NCI-H345 treated with DMSO at 0.1 percent for 48 hours (cell line): Measurements from ENCODE around the gene TRABD2A.
"Not testable (repeated sequence)": the region's sequence is repeated elsewhere in the genome, so short reads cannot be mapped to it uniquely, and the experiment has no call there.

ENCODE experiments used
- DNase-seq: peaks from one replicate; lab custom pipeline; 2025; ENCODE audit not compliant: unreplicated experiment; lab: John Stamatoyannopoulos, UW

The TRABD2A gene

GRCh38 chr2:84785950-84786349 lies 94.9 kb downstream of the TRABD2A start:
- no peak for DNase-seq

- DNase-seq = no peak
Observed at GRCh38 chr2:84782717-84783442, 98.0 kb downstream of the TRABD2A start.

DNA sequence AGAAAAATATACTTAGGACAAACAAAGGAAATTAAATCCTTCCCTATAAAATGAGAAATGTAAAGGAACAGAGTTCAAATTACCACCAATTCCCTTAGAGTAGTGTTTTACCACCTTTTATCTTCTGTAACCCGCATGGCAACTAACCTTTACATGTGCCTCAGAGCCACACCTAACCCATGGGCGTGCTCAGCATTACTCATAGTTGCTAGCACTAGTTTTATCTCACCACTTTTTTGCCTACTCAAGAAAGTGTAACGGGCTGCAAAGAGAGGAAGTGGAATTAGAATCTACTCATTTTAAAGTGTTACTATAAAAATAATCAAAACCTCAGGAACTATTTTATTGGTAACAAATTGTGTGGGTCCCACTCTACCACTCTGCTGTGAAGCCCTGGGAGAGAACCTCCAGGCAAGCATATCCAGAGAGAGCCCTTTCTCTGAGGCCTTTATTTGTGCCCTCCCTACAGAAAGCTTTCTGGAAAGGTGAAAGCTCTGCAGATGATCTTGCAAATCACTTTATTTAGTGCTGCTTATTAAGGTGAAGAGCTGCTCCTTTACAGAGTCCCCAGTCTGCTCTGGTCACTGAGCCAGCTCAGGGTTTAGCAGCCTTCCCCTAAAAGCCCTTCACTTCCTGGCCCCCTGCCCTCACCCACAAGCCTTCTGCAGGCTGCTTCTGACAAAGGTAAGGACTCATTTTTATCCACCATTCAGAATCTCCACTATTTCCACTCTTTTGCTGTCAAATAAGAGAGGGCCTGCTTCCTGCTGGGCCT lies 98.8 kb downstream of the TRABD2A start:
- no peak for DNase-seq

DNA sequence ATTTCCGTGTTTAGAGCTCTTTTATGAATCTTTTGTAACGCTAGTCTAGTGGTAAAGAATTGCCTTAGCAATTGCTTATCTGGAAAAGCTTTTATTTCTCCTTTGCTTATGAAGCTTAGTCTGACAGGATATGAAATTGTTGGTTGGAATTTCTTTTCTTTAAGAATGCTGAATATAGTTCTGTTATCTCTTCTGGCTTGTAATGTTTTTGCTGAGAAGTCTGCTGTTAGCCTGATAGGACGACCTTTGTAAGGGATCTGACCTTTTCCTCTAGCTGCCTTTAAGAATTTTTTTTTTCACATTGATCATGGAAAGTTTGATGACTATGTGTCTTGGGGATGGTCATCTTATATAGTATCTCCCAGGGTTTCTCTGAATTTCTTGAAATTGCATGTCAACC lies 101.1 kb downstream of the TRABD2A start:
- no peak for DNase-seq

- DNase-seq = no peak
Observed at GRCh38 chr2:84778911-84779690, 101.8 kb downstream of the TRABD2A start.

- no peak for DNase-seq
Observed at GRCh38 chr2:84776011-84776410, 104.9 kb downstream of the TRABD2A start.

DNA sequence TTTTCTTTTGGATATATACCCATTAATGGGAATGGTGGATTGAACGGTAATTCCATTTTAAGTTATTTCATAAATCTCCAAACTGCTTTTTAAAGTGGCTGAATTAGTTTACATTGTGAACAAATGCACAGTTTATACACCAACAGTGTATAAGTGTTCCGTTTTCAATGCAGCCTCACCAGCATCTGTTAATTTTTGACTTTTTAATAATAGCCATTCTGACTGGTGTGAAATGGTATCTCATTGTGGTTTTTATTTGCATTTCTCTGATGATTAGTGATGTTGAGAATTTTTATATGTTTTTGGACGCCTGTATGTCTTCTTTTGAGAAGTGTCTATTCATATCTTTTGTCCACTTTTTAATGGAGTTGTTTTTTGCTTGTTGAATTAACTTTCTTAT lies 107.3 kb downstream of the TRABD2A start:
- DNase-seq = not testable (repeated sequence)
